Stimulated activated CD8-positive, alpha-beta memory T cell treated with anti-CD3 and anti-CD28 coated beads, Interleukin-15, amount 100 ng/mL, for 24 hours (primary cell): ENCODE results near the gene MAP3K20.

Source experiments
- DNase-seq: peaks from one replicate; pipeline ENCODE4 v3.0.0-alpha.2; 2020; ENCODE audit warnings: low read depth

Gene MAP3K20

DNA sequence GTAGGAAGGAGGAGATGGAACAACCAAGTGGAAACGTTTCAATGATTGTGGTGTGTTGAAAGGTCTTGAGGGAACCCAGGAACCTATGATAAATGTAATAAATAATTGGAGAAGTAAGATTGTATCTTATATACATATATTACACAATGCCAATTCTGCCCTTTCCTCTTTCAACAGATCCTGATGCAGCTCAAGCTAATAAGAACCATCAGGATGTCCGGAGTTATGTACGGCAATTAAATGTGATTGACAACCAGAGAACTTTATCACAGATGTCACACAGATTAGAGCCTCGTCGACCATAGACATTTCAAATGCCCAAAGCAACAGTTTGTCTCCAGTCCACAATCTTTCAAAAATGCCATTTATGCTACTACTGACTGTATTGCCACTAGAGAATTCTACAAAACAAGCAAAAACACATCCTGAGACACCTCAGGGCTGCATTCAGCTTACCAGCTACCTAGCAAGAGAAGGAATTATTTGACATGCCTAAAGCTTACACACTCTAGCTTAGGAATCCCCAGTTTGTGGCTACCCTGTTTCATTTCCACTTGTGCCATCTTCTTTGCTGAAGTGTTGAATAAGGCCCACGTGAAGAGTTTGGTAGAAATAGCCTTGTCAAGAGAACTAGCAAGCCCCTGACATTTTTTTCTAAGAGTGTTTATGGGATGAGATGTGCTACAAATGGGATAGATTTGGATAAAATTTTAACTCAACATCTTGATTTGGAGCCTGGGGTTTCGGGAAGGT is 24.0 kb upstream of the MAP3K20 start:
- no peak for DNase-seq

DNA sequence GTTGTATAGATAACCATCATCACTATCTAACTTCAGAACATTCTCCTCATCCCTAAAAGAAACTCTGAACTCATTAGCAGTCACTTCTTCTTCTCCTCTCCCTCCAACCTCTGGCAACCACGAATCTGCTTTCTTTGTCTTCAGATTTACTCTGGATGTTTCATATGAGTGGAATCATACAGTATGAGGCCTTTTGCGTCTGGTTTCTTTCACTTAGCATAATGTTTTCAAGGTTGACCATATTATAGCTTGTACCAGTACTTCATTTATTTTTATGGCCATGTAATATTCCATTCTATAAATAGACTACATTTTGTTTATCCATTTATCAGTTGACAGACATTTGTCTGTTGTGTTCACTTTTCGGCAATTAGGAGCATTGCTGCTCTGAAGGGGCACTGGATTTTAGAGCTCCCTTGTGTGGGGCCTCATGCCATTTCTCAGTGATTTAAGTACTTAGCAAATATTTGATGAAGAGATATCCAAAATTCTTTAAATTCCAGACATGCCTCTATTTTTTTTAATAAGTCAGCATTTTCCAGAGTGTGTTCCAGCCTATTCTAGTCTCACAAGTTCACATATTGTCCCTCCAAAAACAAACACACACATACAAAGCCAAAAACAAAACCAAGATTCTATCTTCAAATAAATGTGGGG is 22.5 kb upstream of the MAP3K20 start:
- DNase-seq, result no peak

DNA sequence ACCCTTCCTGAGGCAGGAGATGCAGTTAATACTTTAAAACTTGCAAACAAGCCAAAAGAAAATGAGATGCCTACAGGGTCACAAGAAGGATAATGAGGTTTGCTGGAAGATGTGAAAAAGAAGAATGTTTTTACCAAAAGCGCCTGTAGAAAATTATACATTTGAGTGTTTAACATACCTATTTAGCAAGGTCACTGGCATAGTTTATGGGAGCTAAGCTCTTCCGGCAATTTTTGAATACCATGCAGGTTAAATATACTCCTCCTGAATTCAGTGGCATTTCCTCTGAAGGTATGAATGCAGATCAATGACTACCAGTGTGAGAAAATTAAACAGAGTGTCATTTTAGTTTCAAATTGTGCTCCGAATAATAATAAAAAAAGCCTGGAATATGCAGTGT is 21.2 kb upstream of the MAP3K20 start:
- DNase-seq, result no peak

DNA sequence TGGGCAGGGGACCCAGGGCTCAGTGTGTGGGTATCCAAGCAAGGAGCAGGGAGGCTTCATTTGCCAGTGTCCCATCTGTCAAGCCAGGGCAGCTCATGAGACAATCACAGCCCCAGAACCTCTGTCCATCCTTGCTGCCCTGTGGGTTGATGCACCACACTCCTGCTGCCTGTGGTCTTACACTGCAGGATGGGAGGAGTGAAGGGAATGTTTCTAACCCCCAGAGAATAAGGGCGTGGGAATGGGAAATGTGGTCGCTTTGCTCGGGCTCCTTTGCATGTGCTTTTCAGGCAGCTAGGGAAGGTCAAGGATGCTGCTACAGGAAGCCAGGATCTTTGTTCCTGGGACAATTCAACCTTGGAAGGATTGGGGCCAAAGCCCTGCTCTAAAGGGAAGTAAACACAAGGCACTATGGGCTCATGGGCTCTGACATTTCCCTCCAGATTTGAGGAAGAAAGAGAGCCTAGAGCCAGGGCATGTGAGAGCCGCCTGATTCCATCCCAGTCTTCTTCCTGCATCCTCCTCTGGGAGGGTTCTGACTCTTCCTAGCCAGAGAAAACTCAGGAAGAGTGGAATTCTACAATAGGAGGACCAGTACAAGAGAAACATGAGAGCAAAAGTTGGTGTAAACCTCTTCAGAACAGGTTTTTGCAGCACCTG is 18.8 kb upstream of the MAP3K20 start:
- DNase-seq, result no peak

DNA sequence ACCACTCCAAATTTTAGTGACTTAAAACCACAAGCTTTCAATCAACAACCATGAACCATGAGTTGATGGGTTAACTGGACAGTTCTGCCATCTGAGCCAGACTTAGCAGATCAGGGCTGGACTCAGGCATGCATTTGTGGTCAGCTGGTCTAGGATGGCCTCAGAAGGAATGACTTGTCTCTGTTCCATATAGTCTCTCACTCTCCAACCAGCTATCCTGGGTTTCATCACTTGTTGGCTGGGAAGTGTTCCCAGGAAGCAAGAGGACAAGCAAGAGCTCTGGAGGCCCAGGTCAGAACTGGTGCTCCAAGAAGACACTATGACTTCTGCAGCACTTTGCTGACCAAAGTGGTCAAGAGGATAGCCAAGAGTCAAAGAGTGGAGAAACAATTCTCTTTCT is 17.5 kb upstream of the MAP3K20 start:
- no peak for DNase-seq

DNA sequence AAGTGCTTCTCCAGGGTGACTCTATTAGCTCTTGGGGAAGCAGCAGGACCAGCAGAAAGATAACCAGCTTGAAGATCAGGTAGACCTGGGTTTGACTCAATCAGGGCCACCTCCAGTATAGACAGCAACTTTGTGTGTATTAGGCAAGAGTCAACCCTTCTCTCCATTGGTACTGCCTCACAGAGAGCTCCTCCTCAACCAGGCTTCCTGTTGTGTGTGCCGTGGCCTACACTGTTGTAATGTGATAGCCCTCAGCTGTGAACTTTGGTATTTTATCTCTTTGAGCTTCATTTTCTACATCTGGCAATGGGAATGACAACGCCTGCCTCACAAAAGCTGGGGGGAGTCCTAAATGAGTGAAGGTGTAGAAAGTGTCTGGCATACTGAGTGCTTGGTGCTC is 17.0 kb upstream of the MAP3K20 start:
- DNase-seq, result no peak

DNA sequence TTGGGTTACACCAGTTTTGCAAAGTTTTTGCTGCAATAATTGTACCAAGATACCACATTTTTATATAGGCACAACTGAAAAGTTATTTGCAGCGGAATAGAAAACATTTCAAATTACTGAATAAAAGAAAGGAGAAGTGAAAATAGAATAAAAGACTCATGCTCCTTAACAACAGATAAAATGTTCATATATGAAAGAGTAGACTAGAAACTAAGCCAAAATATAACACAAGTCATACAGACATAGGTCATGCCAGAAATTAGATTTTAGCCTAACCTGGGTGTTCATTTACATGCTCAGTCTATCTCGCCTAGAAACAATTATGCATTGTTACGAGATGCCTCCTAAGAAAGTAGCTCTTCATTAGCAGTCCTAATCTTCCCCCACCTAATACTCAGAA is 16.4 kb upstream of the MAP3K20 start:
- no peak for DNase-seq

DNA sequence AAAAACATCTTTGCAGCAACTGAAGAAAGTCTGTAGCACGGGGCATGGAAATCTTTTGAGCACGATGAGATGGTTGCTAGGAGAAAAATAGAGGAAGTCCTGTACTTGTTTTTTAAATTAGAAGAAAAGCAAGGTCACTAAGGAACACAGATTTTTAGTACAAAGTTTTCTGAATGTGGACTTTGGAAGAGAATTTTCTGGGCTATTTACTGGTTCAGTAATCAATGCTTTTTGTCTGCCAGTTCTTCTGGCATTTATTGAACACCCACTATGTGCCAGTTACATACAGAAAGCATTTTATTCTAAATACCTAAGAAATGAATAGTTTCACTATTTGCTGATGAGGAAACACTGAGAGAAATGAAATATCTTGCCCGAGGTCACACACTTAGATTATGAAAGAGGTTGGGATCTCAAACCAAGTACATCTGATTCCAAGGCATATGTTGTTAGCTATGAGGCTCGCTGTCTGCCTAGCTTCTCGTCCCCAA is 15.6 kb upstream of the MAP3K20 start:
- no peak for DNase-seq

DNA sequence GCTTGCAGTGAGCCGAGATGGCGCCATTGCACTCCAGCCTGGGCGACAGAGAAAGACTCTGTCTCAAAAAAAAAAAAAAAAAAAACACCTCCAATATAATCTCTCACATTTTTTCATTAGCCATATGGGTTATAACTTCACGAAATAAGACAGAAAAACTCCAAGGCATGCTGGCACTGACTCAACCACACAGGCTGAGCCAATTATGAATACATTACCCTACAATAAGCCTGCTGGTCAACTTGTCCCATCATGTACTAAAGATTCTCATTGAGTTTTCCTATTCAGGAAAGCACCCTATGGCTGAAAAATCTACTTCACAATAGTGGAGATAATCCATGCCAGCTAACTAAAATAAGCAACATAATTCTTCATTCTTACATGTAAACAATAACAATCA is 12.8 kb upstream of the MAP3K20 start:
- DNase-seq, result no peak

DNA sequence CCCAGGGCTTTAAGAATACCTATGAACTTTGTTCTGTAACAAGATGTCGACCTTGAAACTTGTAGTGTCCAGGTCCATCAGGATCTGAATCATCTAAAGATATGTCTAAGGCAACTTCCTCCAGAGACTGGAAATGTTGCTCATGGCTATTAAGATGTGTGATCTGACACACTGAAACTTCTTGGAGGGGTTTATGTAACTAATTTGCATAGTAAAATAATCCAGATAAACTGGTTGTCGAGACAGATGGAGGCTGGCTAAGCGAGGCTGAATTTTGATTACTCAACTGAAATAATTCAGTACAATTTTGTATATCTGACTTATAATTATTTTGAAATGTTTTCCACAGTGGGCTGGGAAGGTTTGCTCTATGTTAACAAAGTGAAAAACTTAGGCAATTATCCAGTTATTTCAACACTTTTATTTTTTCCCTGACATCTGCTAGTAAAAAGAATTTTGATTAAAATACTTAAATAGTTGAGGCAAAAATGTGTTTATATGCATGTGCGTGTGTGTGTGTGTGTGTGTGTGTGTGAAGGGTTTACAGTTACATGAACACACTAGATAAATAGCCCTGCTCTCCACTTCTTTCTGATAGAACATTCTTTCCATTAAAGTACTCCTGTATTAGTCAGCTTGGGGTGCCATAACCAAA is 11.4 kb upstream of the MAP3K20 start:
- DNase-seq, result no peak

DNA sequence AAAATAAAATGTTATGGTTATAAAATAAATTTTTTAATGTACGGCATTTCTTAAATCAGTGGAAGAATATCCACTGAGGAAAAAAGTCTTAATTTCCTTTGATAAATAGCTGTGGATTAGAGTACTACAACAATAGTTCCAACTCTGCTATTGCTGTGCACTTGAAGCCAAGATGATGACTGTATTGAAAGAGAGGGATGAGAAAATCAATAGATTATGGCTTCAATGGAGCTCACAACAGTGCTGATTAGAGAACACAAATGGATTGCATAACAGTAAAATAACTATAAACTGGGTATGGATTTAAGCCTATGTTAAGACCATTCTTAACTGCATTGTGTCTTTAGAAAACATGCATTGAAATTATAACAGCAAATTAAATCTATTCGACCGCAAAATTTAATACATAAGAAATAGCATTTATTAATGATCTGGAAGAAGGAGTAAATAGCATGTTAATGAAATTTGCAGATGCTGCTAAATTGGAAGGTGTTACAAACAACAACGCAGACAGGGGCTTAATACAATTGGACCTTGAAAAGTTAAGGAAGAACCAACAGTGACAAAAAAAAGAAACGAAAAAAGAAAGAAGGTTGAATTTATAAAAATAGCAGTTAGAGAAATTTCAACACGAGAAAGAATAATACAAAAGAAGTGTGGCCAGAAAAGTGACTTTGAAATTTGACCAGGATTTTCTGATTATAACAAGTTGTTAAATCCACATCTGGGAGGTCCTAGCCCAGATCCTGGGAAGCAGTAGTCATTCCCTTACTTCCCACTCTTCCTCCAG is 8.6 kb upstream of the MAP3K20 start:
- no peak for DNase-seq

DNA sequence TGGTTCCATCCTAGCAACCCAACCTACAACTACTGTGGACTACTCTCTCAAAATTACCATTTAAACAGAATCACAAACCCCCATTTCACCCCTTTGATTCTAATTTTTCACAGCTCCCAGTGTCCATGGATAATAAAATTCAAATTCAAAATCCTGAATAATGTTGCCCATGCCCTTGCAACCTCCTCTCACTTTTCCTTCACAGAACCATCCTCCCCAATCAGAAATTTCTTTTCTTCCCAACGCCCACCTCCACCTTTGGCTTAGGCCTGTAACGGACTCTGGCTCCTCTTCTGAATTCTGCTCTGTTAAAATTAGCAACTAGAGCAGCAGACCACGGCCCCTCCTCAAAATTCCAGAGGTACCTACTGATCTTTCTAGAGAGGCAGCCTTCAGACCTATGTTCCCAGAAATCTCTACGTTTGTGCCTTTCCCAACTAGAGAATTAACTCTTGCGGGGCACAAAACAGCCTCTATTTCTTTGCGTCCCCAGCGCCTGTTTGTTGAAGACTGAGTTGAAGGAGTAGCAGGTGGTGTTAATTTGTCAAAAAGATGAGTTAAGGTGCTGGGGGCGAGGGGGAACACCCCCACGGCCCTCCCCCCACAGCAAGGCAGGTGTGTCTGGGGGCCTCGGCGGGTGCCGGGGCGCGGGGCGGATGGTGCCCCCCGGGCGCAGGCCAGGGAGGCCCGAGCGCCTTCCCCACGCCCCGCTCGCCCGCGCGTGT is 428 bp upstream of the MAP3K20 start:
- no peak for DNase-seq

DNA sequence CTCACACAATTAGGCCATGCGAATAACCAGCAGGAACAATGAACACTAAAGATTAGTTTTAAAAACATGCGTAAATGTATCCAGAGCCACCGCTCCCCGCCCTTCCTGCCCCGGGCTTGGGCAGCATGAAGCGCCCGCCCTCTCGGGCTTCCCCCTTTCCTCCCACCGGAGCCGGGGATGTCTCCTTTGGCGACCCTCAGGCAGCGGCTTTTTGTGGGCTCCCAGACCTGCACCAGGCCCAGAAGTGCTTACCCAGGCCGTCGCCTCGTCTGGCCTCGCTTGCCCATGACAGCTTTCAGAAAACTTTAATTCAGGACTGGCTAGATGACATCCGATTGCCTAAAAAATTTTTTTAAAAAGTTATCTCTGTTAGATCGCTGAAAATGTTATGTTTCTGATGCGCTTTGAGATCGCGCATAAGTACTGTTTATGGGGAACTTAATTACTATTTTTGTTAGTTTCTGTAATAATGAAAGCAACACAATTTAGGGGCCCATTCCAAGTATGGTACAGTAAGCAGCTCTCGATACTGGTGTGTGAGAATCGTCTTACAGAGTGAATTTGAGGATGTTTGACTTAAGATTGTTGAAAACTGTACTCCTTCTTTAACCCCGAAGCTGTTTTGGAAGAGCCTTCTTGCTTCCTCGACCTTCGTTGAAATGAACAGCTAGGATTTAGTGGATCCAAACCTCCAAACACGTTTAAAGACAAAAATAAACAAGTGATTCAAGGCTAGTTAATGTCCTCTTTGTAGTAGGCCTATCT is 1.1 kb downstream of the MAP3K20 start:
- DNase-seq, result no peak

DNA sequence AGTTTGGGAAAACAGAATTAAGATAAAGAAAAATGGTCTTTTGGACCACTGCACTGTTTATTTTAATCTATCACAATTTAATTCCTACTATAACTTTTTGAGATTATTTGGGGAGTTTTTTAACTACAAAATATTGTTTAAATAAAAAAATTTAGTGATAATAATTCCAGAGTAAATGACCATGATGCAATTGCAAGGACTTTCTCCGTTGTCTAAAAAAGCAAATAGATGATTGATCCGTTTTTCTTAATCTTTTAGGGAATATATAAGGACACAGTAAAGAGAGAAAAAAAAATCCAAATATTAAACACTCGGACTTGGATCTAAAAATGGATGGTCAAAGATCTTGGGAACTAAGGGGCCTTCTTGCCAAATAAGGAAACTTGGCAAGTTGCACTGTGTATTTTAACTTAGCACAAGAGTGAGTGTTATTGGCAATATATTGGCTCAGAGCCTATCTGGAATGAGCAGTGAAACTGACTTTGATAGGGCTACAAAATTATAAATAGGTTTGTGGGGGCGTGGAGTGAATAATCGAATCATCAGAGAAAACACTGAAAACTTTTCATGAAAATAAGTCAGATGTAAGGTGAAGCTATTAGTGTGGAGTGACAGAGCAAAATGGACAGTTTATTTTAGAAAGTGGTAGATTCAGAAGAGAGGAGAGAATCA is 2.0 kb downstream of the MAP3K20 start:
- DNase-seq, result no peak

DNA sequence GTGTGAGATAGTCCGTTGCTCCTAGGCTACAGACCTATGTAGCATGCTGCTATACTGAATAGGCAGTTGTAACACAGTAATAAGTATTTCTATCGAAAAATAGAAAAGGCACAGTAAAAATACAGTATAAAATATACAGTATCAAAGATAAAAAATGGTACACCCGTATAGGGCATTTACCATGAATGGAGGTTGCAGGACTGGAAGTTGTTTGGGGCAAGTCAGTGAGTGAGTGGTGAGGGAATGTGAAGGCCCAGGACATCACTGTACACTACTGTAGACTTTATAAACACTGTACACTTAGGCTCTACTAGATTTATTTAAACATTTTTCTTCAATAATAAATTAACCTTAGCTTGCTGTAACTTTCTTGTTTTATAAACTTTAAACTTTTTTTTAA is 3.5 kb downstream of the MAP3K20 start:
- DNase-seq, result no peak

DNA sequence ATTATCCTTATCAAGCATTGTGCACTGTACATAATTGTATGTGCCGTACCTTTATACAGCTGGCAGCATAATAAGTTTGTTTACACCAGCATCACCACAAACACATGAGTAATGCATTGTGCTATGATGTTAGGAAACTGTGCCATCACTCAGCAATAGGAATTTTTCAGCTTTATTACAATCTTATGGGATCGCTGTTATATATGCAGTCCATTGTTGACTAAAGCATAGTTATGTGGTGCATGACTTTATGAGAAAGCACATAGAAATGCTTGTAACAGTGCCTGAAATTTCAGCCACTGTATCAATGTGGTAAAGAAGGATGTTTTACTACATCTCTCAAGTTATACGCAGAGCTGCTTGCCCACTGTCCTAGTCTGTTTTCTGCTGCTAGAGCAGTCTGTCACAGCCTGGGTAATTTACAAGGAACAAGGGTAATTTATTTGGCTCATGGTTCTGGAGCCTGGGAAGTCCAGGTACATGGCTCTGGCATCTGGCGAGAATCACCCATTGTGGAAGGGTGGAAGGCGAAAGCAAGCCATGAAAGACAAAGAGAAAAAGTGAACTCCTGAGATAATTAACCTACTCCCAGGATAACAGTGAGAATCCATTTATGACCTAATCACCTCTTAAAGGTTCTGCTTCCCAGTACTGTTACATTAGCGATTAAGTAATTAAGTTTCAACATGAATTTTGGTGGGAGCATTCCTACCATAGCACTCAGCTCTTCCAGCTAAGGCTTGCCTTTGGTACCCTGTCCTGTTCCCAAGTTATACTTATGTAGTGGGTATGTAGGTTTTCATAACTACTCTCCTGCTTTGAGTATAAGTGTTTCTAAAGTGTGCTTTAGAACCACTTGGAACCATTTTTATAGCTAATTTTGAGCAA is 4.6 kb downstream of the MAP3K20 start:
- DNase-seq, result no peak

DNA sequence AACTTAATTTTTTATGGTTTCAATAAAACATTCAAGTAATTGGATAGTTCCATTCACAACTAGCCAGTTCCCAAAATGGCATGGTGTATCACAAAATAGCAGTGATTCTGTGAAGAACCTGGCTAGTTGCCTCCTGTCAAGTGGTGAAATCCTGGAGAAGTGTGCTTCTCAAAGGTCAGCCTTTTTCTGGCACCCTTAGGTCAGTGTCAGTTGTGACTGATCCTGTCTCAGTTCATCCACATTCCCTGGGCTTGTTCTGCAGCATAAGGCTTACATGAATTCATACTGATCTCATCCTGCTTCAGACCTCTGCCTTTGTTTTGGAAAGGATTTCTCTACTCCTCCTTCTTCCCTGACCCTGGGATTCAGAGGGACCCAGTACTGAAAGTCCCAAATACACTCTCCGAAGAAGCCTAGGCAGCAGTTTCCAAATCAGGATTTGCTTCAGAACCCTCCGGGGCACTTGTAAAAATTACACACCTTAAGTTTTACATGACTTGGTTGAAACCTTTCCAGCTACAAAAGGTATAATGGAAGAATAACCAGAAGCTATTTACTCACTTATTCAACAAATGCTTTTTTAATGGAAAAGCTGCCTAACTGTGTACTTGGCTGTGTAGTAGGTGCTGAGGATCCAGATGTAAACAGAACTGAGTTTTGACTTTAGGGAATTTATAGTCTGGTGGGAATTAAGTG is 11.0 kb downstream of the MAP3K20 start:
- DNase-seq, result no peak

DNA sequence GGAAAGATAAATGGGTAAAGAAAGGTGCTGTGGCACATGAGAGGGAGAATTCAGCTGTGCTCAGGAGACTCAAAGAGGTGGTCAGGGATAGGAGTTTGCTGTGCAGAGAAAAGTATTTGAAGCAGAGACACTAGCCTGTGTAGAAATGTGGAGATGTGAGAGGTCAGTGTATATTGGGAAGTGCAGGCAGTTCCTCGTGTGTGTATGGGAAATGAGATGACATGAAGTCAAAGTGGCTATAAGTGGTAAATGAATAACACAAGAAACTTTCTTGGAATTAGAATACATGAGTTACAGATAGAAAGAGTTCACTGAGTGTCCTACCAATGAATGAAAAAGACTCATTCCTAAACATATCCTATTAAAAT is 11.6 kb downstream of the MAP3K20 start:
- no peak for DNase-seq
